ENCODE data around the gene XRCC1.

Gene XRCC1

DNA sequence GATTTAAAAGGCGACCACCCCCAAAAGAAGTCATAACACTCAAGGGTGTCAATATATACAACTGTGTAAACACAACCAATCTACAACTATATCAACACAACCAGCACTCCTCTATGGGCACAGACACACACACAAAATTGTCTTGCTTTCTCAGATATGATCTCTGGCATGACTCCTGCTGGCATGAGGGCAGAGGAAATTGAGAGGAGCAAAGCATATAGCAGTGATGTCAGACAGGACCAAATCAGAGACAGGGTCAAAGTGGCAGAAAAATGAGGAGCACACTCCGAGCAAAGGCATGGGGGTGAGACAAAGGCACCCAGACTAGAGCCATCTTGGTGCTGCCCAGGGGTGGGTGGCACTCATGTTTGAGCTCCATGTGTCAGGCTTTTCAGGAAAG, 11.0 kb upstream of the XRCC1 start:
- no peak for DNase-seq
- intact Hi-C loops (cut with DNase I), result no loop called here

DNA sequence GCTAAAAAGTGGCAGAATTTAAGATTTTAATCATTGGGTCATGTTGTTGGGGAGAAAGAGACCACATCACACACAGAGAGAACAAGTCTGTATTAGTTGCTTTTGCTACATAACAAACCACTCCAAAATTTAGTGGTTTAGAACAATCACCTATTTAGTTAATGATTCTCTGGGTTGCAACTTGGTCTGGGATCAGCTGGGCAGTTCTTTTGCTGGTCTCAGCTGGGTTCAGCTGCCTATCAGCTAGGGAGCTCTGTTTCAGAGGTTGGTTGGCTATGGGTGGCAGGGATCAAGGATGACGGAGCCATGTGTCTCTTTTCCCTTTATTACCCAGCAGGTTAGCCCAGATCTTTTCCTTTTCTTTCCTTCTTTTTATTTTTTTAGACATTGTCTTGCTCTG, 9.2 kb upstream of the XRCC1 start:
- intact Hi-C loops (cut with DNase I), result no loop called here
- DNase-seq, result no peak

DNA sequence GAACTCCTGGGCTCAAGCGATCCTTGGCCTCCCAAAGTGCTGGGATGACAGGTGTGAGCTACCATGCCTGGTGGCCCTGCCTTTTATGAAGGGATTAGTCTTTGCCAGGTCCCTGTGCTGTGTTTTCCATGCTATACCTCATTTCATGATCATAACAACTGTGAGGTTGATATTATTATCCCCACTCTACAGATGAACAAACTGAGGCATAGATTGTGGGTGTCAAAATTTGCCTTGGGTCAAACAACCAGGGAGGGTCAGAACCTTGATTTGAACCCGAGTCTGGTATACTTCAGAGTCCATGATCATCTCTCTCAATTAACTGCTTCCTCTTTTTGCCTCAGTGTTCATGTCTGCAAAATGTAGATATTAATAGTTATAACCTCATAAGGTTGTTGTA, 7.2 kb upstream of the XRCC1 start:
- DNase-seq, result no peak
- intact Hi-C loops (cut with DNase I), result no loop called here

DNA sequence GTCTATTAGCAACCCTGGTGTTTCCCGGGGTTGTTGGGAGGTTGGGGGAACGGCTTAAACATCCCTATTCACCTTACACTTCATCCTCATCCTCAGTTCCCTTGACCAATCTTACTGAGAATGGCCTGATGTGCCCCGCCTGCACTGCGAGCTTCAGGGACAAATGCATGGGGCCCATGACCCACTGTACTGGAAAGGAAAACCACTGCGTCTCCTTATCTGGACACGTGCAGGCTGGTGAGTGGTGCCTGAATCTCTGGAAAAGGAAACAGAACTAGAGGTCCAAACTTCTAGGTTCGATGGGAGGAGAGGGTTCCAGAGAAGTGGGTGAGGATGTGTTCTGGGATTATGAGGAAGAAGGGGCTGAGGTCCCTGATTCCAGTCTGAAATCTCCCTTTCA, 6.1 kb upstream of the XRCC1 start:
- no peak for DNase-seq
- intact Hi-C loops (cut with DNase I), result no loop called here

DNA sequence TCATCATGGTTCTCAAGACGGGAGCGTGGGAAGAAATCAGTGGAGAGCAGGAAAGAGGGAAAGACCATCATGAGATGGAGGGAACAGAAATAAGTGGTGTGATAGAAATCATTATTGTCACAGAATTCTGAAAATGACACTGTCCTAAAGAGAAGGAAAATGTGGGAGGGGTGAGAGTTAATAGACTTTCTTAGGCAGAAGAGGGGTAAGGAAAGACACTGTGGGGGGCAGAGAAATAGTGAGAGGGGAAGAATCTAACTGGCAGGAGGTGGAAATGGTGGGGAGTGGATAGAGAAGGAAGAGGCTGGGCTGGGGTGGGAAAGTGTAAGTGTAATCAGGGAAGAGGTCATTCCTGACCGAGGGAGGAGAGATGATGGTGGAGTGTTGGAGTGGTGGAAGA, 3.5 kb upstream of the XRCC1 start:
- no peak for DNase-seq
- intact Hi-C loops (cut with DNase I), result no loop called here

DNA sequence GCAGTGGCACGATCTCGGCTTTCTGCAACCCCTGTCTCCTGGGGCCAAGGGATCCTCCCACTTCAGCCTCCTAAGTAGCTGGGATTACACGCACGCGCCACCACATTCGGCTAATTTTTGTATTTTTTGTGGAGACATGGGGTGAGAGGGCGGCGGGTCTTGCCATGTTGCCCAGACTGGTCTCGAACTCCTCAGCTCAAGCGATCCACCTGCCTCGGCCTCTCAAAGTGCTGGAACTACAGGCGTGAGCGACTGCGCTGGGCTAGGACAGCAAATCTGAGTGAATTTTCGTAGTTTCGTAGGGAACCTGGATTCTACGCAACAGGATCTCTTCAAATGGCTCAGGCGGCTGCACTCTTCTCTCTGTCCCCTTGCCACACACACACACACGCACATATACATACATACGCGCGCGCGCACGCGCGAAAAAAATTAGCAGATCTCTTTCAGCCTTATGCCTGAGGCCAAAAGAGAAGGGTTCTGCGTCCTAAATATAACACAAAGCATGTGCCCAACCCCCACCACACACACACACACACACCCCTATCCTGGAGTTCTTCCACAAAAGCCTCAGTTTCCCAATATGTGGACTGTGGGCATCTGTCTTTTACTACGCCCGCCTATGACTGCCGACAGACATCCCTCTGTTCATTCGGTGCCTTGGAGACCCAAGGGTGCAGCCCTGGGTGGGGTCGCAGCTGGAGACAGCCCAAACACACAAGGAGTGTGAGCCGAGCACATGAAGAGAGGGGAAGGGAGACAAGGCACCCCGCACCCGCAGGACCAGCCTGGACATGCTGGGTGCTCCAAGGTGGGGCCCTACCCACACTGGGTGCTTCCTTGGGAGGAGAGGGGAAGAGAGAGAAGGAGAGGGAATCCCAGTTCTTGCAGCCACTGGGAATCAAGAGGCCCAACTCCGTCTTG, 890 bp upstream of the XRCC1 start:
- peak in 3 of 42 donors; percentile 16 to 45 (median 23) for DNase-seq
- intact Hi-C loops (cut with DNase I), result loop anchor here (1.0 kb wide), 1 partner anchor 20 kb away; the partner anchor contains the start of genes IRGQ and ZNF576

DNA sequence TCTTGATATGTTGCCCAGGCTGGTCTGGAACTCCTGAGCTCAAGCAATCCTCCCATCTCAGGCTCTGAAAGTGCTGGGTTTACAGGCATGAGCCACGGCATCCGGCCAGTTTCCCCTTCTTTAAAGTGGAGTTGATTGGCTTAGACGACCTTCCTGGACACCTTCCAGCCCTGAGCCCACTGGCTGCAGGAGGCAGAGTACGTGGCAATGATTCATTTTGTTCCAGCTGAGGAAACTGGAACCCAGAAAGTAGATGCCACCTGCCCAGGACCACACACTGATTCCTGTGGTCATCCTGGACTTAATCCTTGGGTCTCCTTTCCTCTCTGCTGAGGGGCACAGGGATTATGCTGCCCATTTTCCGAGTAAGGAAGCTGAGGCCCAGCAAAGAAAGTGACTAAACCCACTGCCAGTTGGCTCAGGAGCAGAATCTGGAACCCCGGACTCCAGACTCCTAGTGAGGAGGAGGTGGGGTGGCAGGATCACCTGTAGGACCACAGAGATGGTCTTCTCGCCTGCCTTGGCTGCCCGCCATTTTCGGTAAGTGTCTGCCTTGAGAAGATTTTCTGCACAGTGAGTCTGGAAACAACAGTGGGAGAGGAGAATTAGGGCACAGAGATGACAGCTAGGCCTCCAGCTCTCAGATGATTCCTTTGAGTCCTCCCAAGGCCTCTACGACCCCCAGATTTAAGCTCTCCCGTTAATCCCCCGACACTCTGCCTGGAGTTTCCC, 737 bp downstream of the XRCC1 start:
- DNase-seq, result peak in 2 of 42 donors; percentile 10 to 19
- intact Hi-C loops (cut with DNase I), result loop anchor here (1.0 kb wide), 1 partner anchor 22 kb away; the partner anchor contains the start of genes IRGQ and ZNF576

DNA sequence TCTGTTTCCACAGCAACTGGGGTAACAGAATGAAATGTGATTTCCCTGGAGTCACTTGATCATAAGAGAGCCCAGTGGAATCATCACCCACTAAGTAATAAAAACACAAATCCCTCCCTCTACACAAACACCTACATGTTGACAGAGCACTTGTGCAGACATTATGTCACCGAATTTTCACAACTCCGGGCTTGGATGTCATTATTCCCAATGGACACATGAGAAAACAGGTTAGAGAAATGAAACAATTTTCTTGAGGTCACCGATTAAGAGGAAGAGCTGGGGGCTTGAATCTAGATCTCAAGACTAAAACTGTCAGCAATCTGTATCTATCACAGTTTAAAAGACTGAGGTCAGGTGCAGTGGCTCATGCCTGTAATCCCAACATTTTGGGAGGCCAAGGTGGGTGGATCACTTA, 3.1 kb downstream of the XRCC1 start:
- DNase-seq, result no peak
- intact Hi-C loops (cut with DNase I), result no loop called here

DNA sequence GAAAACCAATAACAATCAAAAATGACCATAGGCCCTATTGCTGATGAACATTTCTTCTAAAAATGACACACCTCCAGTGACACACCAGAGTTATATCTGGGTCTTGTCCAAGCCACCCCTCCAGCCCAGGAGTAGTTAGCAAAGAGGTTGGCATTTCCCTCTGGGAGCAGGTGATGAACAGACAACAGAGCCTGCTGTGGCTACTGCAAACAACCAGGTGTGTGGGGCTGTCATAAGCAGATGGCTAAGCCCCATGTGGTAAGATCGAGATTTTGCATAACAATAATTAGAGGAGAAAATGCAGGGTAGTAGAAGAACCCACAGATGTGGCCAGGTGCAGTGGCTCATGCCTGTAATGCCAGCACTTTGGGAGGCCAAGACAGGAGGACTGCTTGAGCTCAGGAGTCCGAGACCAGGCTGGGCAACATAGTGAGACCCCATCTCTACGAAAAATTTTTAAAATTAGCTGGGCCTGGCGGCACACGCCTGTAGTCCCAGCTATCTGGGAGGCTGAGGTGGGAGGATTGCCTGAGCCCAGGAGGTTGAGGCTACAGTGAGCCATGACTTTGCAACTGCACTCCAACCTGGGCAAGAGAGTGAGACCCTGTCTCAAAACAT, 5.0 kb downstream of the XRCC1 start:
- intact Hi-C loops (cut with DNase I), result no loop called here

DNA sequence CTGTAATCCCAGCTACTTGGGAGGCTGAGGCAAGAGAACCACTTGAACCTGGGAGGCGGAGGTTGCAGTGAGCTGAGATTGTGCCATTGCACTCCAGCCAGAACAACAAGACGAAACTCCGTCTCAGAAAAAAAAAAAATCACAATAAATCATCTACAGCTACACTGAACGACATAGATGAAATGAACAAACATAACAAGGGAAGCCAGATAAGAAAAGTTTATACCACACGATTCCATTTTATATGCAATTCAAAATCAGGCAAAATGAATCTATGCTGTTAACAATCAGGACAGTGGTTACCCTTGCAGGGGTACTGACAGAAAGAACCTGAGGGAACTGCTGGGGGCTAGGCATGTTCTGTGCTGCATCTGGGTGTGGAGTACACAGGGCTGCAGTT, 5.7 kb downstream of the XRCC1 start:
- DNase-seq, result no peak
- intact Hi-C loops (cut with DNase I), result no loop called here

More for the DNA sequence above, 5.0 kb downstream of the XRCC1 start:
- DNase-seq, result no peak

DNA sequence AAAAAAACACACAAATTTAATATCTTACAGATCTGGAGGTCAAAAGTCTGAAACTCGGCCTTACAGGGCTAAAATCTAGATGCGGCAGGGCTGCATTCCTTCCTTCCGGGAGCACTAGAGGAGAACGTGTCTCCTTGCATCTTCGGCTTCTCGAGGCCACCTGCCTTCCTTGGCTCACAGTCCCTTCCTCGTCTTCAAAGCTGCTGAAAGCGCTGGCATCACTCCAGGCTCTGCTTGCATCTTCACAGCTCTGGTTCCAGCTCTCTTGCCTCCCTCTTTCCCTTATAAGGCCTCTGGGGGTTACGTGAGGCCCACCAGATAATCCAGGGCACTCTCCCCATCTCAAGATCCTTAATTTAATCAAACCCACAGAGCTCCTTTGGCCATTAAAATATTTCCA, 10.5 kb downstream of the XRCC1 start:
- peak in 3 of 42 donors; percentile 14 to 32 (median 31) for DNase-seq
- intact Hi-C loops (cut with DNase I), result no loop called here

DNA sequence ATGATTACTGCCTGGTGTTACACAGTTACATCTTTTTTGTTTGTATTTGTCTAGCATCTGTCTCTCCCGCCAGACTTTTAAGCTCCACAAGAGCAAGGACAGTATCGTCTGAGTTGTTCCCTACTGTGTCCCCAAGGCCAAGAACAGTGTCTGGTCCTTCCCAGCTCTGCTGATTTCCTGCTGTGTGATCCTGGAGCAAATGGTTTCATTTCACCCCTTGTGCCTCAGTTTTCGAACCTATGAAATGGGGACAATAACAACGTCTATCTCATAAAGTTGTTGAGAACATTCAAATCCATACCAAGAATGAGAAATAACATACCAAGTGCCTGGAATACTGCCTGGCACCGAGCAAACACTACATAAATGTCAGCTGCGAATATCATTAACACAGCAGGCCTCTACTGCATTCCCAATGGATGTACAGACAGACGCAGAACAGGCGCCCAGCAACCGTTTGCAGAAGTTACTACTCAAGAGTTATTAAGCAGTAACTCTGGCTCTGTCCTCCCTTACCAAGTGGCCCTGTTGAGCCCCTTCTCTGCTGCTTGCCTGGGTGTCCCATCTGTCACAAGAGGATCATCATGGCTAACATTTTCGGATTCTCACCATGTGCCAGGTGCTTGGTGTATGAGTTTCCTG, 11.4 kb downstream of the XRCC1 start:
- intact Hi-C loops (cut with DNase I), result no loop called here
- DNase-seq, result no peak

DNA sequence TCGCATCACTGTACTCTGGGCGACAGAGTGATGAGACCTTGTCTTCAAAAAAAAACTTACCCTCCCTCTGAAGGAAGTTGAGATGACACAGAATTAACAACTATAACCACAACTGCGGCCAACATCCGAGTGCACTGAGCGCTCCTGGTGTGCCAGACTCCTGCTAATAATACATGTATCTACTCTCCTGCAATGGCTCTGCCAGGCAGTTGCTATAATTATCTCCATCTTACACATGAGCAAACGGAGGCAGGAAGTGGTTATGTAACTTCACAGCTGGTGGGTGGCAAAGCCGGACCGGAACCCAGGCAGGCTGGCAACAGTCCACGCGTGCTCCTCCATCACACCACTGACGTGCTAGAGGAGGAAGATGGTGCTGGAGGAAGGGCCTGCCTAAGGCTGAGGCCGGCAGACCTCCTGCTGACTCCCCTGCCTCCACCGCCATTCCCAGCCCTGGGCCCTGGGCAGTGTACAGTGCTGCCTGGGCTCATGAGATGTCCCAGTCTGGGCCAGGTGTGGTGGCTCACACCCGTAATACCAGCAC, 12.6 kb downstream of the XRCC1 start:
- peak; percentile 45 to 92 (median 76) for DNase-seq

DNA sequence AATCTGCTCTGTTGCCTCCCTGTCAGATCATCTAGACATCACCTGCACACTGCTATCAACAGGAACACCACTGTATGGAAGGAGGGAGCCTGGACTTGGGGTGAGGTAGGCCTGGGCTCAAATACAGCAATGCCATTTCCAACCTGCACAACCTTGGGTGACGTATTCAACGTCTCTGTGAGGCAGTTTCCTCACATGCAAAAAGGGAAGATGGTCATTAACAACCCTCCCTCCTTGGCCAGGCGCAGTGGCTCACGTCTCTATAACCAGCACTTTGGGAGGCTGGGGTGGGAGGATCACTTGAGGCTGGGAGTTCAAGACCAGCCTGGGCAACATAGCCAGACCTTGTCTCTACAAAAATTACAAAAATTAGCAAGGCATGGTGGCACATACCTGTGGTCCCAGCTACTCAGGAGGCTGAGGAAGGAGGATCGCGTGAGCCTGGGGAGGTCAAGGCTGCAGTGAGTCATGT, 13.1 kb downstream of the XRCC1 start:
- DNase-seq, result no peak
- intact Hi-C loops (cut with DNase I), result no loop called here

More for the DNA sequence above, 12.6 kb downstream of the XRCC1 start:
- intact Hi-C loops (cut with DNase I), result no loop called here

DNA sequence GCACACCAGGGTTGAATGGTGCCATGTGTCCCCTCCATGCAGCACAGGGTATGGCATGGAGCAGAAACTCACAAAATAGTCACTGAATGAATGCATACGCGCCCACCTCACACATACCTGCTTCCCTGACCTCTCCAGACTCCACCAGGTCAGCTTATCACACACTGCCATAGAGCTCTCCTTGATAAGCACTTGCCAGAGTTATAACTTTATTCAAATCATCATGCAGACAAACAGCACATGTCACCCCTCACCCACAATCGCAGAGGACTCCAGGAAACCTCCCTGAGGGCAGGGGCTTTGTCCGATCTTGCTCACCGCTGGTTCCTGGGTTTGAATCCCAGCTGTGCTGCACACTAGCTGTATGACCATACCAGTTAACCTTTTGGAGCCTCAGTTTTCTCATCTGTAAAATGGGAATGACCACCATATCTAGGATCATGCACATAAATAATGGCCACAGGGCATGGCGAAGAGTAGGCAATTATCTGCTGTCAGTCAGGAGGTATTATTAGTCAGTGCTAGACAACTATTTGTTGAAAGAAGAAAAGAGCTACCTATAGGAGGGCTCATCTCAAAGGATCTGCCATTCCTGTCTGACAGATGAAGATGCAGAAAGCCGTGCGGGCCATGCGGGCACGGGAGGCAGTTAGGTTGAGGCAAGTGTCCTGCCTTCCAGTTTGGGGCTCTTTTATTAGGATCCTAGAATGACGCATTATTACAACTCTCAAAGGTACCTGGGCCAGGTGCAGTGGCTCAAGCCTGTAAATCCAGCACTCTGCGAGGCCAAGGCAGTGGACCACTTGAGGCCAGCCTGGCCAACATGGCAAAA, 14.0 kb downstream of the XRCC1 start:
- no peak for DNase-seq

DNA sequence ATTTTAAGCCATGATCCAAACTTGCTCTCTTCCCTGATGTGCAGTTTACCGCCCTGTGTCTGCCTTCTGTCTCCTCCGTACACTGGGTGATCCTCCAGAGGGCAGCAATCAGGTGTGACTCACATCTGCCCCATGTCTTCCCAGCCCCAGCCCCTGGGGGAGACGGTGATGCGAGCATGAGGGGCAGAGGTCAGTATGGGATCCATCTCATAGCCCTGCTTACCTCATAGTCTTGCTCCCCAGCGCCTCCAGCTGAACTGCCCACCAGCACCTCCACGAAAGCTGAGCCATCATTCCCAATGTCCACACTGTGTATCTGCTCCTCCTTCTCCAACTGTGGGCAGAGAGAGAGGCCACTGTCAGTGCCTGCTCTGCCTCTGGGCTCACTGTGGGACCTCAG, 14.6 kb downstream of the XRCC1 start:
- intact Hi-C loops (cut with DNase I), result no loop called here
- DNase-seq, result peak in 2 of 42 donors; percentile 14 to 51

More for the DNA sequence above, 14.0 kb downstream of the XRCC1 start:
- intact Hi-C loops (cut with DNase I), result no loop called here

DNA sequence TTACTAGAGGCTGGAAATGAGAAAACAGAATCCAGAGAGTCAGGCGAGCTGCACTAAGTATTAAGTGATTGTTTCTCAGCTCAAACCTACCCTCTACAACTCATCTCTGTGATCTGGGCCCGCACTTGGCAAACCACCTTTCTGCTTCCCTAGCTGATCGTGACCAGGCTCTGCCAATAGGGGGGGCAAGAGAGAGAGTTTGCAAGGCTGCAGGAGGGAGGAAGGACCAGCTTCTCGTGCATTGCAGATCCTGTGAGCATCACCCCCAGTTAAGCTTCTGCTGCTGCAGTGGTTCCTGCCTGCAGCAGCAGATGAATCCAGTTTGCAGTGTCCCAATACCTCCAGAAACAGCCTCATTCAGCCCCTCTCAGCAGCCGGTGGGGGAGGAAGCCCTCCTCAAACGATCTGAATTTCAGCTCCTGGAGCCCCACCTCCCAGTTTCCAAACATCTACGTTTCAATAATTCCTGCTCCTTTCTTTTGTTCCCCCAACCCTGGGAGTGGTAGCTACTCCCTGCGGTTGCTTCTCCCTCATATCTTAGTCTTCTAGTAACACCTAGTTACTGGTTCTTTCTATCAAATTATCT, 20.0 kb downstream of the XRCC1 start:
- DNase-seq, result peak; percentile 71 to 94 (median 85)
- intact Hi-C loops (cut with DNase I), result no loop called here

Measured in head of caudate nucleus (tissue), 42 donors.